Kidney (tissue), 14 donors: ENCODE measurements around the gene RHBDD3. TPM values are rescaled to one million over a fixed set of nuclear protein-coding genes. Genes with fewer than 3 reads are reported as not detected.

Experiments
- DNase-seq, 5 donors: peaks; one replicate each; pipeline ENCODE4 v3.0.0-alpha.2; 2013 to 2020
- FAIRE-seq: peaks from 2 replicates; lab custom pipeline; 2012; peaks lifted over from hg19 to GRCh38; lab: Jason Lieb, UNC
- H3K27ac ChIP-seq, 2 donors: one replicate each; pipeline ENCODE4 v1.7.0; 2013; ENCODE audit warnings: low read depth in 2 of 2, low read length in 2 of 2, inconsistent platforms in 1 of 2
- H3K27me3 ChIP-seq: one replicate; pipeline ENCODE4 v1.7.1; 2013; ENCODE audit warnings: low read length, inconsistent platforms; ENCODE audit not compliant: control insufficient read depth, insufficient read depth
- H3K36me3 ChIP-seq, 3 donors: one replicate each; pipeline versions ENCODE4 v1.7.0 to v1.7.1; 2013; ENCODE audit warnings: low read length in 3 of 3, control low read depth in 1 of 3, inconsistent platforms in 1 of 3; ENCODE audit not compliant: insufficient read depth in 3 of 3, control insufficient read depth in 2 of 3
- H3K4me1 ChIP-seq, 3 donors: one replicate each; pipeline versions ENCODE4 v1.7.0 to v1.7.1; 2013; ENCODE audit warnings: low read length in 3 of 3, inconsistent platforms in 1 of 3, low read depth in 1 of 3; ENCODE audit not compliant: control insufficient read depth in 2 of 3, insufficient read depth in 2 of 3
- H3K4me3 ChIP-seq, 3 donors: one replicate each; pipeline versions ENCODE4 v1.7.0 to v1.8.1; 2013; ENCODE audit warnings: low read length in 3 of 3, control low read depth in 1 of 3, inconsistent platforms in 1 of 3
- H3K9ac ChIP-seq, 3 donors: one replicate each; pipeline versions ENCODE4 v1.7.0 to v1.7.1; 2013; ENCODE audit warnings: low read length in 3 of 3, control low read depth in 1 of 3, inconsistent platforms in 1 of 3
- H3K9me3 ChIP-seq, 3 donors: one replicate each; pipeline versions ENCODE4 v1.7.0 to v1.7.1; 2013; ENCODE audit warnings: low read length in 3 of 3, control low read depth in 1 of 3, inconsistent platforms in 1 of 3; ENCODE audit not compliant: control insufficient read depth in 2 of 3, insufficient read depth in 1 of 3
- CTCF ChIP-seq: IDR thresholded peaks from 3 replicates; pipeline ENCODE4 v1.5.1; 2012; ENCODE audit warnings: mild to moderate bottlenecking, moderate library complexity, borderline replicate concordance; ENCODE audit not compliant: insufficient read depth; ENCODE audit errors: extremely low read depth
- intact Hi-C: fragments of 100-400 bp; cut with DNase I; formaldehyde crosslinking; loops from one replicate; pipeline ENCODE4 v1.11.1; 2022
- polyA plus RNA-seq: library from polyadenylated mRNA; stranded (reverse); fragments of 350-450 nt; fragmentation: Illumina TruSeq; extraction: RNeasy Lipid Tissue Mini Kit (QIAGEN cat#74804); gene quantifications from one replicate; pipeline ENCODE4 v1.2.3, GENCODE V29; 2014; ENCODE audit warnings: low read depth, low replicate concordance; ENCODE audit not compliant: insufficient read depth
- total RNA-seq: library from RNA; stranded (reverse); fragmentation: NEBNext Ultra II Directional; extraction: Animal tissue kit (Norgen Biotek cat#: 25700); gene quantifications from one replicate; pipeline ENCODE4 v1.2.1, GENCODE V29; 2021
- donor health status: control.
- donor health status: control.
- donor health status: control.
- donor health status: control.
- donor health status: control.
- donor health status: DM: yes; HTN: yes; CAD: no.
- donor health status: Normal renal cell carcinoma (clear cell type).

RHBDD3 gene
- total and polyA plus RNA-seq, 2 donors from 2014 or later: 19.2 to 26.3 TPM

GRCh38 chr22:29265929-29266328 lies 1.9 kb downstream of the RHBDD3 start:
- Histone ChIP-seq H3K9ac (peak overlapping the region in 1 of 3 donors; percentile 37), H3K27ac (no peak overlapping the region), H3K4me3 (no peak overlapping the region), H3K4me1 (peaks cover 0 to 22% (median 6%) of the 10 kb centered on the region in 3 donors), H3K27me3 (no peaks in the 10 kb centered on the region), H3K36me3 (peaks cover 0 to 9% (median 3%) of the 10 kb centered on the region in 3 donors), H3K9me3 (no peaks in the 10 kb centered on the region)
- TF ChIP-seq CTCF: no peak
- intact Hi-C loops: no loop called here
- peak in 1 of 5 donors; percentile 38 for DNase-seq
- FAIRE-seq: no peak

- Histone ChIP-seq H3K4me3 (no peak overlapping the region), H3K9me3 (no peaks in the 10 kb centered on the region), H3K36me3 (peaks cover 0 to 9% (median 3%) of the 10 kb centered on the region in 3 donors), H3K9ac (no peak overlapping the region), H3K27me3 (no peaks in the 10 kb centered on the region), H3K27ac (no peak overlapping the region), H3K4me1 (peaks cover 0 to 22% (median 6%) of the 10 kb centered on the region in 3 donors)
- DNase-seq (peak in 1 of 5 donors; percentile 52), FAIRE-seq (no peak)
- intact Hi-C loops: no loop called here
- TF ChIP-seq CTCF: no peak
Measured at GRCh38 chr22:29265305-29265704, 2.5 kb downstream of the RHBDD3 start.

DNA sequence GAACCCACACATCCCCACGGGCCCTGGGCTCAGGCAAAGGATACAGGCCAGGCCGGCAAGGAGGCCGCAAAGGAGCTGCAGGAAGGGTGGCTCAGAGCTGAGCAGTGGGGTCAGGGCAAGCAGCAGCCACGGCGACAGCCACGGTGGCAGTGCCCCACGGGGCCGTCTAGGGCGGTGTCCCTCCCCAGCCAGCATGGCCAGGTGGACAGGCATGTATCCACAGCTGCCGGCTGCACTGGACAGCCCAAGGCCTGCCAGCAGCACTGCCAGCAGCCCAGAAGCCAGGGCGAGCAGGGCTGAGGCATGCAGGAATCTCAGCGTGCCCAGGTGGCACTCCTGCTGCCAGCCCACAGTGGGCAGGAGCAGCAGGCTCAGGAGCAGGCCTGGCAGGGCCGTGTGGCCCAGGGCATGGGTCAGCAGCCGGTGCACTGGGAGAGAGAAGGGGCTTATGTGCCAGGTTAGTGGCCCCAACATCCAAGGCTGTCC lies 3.9 kb downstream of the RHBDD3 start:
- H3K27me3 ChIP-seq: no peaks in the 10 kb centered on the region
- TF ChIP-seq CTCF: no peak
- no peak overlapping the region for H3K27ac ChIP-seq
- H3K4me1 ChIP-seq: peaks cover 0 to 13% (median 6%) of the 10 kb centered on the region in 3 donors
- no peaks in the 10 kb centered on the region for H3K9me3 ChIP-seq
- no peak overlapping the region for H3K4me3 ChIP-seq
- intact Hi-C loops: no loop called here
- DNase-seq (peak in 1 of 5 donors; percentile 38), FAIRE-seq (no peak)
- peaks cover 0 to 9% (median 3%) of the 10 kb centered on the region in 3 donors for H3K36me3 ChIP-seq
- H3K9ac ChIP-seq: no peak overlapping the region
